GM18508 (cell line): ENCODE data around the gene CDC42BPG.
A peak's percentile ranks its signal among the peaks of the same experiment; 100 is the strongest.

Experiments
- ATAC-seq: cut with Tn5 transposase; IDR thresholded peaks from one replicate; pipeline ENCODE4 v1.9.1; 2021; ENCODE audit warnings: moderate number of reproducible peaks; ENCODE audit not compliant: insufficient read depth, unreplicated experiment

The CDC42BPG gene

GRCh38 chr11:64865286-64866172 lies 21.1 kb upstream of the CDC42BPG start:
- ATAC-seq = no peak

DNA sequence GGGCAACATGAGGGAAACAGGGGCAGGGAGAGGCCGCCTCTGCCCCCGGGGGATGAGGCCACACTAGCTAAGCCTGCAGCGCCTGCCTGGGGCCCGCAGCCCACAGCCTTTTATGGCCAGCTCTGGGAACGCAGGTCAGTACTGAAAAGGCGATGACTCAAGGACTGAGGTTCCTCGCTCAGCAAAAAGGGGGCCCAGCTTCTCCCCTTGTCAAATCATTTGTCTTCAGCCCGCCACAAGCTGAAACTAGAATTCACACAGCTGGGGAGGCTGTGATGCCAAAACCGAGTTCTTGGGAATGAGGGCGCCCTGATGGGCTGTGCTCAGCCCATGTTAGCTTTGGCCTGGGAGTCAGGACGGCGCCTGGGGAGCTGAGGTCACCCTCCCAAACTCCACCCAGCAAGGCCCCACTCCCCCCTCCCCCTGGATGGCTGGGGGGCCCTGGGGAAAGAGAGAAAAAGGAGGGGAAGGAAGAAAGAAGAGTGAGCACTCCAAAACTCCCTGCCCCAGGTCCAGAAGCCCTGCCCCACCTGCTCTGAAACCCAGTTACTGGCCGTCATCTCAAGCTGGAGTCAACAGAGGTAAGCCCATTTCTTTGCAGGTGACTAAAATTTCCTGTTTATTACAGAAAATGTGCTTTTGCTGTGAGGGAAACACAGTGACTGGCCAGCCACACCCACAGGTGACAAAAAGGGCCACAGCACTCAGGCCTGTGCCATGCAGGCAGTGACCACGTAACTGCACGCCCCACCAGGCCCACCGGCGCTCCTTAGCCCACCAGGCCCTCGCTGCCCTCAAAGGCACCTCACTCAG lies 20.2 kb upstream of the CDC42BPG start:
- no peak for ATAC-seq

DNA sequence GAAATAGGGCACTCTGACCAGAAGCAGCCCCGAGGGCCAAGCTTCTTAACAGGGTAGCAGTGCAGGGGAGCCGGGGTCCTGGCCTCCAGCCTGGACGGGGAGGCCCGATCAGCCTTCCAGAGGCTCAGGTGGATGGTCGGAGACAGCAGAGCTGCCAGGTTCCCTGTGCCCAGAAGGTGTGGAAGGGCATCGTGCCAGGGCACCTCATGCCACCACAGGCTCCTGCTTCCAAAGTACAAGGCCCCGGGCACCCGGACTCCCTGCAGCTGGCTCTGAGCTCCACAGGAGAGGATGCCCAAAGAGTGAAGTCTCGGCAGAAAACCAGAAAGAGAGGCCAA lies 19.7 kb upstream of the CDC42BPG start:
- no peak for ATAC-seq

- no peak for ATAC-seq
These were observed 19.1 kb upstream of the CDC42BPG start for GRCh38 chr11:64863391-64864060.

DNA sequence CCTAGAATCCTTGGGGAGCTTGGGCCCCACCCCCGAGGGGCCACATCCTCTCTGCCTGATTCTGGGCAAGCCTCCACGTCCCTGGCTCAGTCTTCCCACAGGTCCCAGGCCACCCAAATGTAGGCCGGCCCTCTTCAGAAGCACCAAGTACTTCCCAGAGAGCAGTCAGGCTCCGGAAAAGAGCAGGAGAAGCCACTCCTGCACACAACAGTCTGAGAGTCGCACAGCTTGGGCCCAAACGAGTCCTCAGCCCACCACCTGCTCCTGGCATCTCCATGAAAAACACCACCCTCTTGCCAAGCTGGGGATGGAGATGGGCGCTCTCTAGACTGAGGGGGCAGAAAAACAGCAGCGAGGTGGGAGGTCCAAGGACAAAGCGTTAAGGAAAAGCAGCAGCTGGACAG lies 18.5 kb upstream of the CDC42BPG start:
- no peak for ATAC-seq

GRCh38 chr11:64861227-64861975 lies 16.9 kb upstream of the CDC42BPG start:
- no peak for ATAC-seq

- peak; percentile 62 for ATAC-seq
These were observed 15.3 kb upstream of the CDC42BPG start for GRCh38 chr11:64859542-64860414.

GRCh38 chr11:64858467-64859263 lies 14.2 kb upstream of the CDC42BPG start:
- peak; percentile 14 for ATAC-seq

DNA sequence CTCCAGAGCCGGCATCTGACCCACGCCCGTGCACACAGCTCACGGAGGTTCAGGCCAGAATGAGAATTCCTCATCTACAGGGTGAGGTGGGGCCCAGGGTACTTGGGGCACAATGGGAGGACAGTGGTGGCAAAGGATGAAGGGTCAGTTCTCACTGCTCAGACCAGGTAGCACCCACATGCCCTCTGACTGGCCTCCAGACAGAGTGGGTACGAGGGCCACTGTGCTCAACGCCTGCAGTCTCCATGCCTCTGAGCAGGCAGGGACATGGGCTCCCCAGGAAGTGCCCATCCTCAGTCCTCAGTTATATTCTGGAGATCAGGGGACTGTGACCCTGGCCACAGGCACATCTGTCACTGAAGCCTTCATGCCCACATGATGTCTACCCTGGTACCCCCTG lies 13.0 kb upstream of the CDC42BPG start:
- ATAC-seq = no peak

DNA sequence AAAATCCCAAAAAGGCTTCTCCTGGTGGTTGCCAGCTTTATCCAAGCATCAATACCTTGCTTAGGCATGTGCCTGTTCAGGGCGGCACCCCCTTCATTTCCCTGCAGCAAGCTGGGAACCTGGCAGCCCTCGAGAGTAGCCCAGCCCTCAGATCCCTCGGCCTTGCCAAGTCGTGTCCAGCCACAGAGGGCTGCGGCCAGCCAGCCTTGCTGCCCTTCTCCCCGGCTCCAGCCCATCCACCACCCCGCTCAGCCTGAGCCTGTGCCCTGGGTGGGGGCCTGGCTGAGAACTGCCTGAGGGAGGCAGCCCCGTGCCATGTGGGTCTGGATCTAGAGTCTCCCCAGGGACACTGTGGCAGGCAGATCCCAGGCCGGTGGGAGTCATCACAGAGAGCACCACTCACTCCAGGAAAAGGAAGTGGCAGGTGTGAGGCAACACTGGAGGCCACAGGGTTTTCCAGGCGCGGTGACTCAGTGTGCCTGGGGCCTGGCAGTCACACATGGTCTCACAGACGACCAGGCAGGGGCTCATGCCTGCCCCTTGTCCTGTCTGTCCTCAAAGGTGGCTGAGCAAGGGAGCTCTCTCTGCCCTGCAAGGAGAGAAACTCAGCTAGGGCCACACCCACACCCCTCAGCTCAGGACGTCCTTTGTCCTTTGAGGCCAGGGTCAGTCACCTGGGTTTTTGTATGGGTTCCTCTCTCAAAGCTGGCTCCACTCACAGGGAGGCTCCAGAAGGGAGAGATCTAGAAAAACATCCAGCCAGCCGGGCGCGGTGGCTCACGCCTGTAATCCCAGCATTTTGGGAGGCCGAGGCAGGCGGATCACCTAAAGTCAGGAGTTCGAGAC lies 12.2 kb upstream of the CDC42BPG start:
- no peak for ATAC-seq

DNA sequence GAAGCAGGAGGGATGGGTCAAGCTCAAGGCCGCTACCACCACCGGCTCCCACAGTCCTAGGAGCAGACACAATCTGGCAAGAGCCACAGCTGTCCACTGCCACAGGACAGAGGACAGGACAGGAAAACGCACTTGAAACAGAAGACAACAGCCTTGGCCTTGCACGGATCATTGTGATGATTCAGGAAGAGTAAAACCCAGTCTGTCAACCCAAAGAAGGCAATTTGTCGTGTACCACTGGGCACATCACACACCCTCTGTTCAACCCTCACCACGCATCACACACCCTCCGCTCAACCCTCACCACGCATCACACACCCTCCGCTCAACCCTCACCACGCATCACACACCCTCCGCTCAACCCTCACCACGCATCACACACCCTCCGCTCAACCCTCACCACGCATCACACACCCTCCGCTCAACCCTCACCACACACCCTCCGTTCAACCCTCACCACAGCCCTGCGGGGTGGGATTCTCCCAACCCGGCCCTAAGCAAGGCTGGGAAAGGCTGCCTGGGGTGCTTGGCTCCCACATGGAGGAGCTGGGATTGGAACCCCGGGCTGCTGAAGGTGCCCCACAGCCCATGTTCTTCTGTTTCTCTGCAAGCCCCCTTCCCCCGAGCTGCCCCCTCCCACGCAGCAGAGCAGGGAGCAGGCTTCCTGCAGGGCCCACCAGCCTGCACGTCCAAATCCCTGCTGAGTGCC lies 11.3 kb upstream of the CDC42BPG start:
- ATAC-seq = no peak

- ATAC-seq = no peak
These were observed 10.4 kb upstream of the CDC42BPG start for GRCh38 chr11:64854534-64855502.

DNA sequence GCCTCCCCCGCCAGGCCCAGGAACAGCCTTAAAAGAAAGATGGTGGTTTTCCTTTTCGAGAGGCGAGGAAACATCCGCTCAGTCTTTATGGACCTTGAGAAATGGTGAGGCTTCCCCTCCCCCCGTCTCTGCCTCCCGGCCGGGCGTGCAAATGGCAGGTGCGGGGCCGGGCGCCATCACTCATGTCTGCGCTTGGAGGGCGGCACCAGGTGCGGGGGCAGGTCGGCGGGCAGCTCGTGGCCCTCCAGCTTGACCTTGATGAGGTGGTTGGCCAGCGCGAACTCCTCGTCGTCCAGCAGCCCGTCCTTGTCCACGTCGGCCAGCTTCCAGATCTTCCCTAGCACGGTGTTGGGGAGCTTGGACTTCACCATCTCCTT lies 9.7 kb upstream of the CDC42BPG start:
- ATAC-seq = no peak

- ATAC-seq = no peak
These were observed 9.3 kb upstream of the CDC42BPG start for GRCh38 chr11:64853709-64854108.

DNA sequence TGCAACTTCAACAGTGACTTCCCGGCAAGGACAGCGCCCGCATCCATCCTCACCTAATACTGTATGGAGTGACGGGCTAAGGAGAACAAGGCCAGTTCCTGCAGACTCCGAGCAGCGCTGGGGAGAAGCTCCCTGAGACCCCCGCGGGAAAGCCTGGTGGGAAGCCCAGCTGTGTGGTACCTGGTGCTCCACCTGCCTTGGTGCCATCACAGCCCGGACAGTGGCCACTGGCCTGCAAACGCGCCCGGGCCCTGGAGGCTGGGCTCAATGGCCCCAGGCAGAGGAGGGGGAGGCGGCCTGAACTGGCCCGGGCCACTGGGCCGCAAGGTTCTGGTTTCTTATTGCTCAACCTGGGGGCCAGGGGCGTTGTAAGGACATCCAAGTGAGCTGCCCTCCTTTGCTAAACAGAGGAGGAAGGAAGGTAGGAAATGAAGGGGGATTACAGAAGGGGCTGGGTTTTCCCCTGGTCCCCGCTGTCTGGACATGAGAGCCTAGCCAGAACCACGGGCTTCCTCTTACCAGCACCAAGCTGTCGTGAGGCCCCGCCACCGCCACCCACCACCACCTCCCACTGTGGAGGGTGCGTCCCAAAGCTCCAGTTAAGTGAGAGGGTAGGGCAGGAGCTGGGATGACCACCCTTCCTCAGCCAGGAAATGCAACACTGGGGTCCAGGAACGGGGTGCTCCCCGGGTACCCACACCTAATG lies 8.5 kb upstream of the CDC42BPG start:
- ATAC-seq = no peak
